NCI-H1694 treated with DMSO at 0.1 percent for 48 hours (cell line): ENCODE results near the gene DSTN.

Experiments
- DNase-seq: peaks from one replicate; lab custom pipeline; 2025; lab: John Stamatoyannopoulos, UW

DSTN gene

DNA sequence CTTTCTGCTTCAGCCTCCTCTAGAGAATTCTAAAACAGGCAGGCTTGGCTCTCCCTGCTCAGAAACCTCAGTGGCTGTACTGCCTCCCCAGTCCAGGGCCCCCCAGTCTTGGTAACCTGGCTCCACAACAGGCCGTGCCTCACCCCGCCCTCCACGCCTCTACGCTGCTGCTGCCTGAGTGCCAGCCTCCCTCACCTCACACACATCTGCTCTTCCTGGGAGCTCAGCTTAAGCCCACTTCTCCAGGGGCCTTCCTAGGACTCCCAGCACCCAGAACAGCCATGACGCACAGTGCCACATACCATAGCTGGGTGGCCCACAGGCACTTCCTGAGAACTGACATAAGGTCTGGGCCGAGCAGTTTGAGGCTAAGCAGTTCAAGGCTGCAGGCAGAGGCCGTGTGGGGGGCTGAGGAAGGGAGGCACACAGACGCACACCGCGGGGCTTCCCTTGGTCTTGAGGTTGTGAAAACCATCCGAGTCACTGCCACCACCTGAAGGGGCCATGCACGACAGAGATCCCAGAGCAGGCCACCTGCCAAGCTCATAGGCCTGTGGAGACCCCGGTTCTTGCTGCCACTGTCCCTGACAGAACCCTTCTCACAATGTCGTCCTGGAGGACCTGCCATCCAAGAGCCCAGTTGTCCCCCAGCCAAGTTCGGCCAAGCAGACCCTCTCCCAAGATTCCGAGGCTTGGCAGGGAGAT is 42.6 kb downstream of the DSTN start:
- no peak for DNase-seq

DNA sequence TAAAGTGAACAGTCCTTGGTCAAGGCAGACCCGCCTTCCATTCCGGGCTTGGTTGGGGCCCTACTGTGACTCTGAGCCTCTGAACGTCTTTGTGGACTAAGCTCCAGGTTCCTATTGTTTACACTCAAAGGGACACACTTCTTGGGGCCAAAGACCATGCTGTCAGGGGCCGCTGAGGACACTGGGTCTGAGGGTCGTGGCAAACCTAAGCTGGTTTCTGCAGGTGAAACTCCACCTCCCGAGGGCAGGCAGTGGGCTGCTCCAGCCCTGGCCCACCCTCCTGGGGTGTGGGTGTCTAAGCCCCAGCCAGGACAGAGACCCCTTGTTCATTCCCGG is 43.1 kb downstream of the DSTN start:
- no peak for DNase-seq

DNA sequence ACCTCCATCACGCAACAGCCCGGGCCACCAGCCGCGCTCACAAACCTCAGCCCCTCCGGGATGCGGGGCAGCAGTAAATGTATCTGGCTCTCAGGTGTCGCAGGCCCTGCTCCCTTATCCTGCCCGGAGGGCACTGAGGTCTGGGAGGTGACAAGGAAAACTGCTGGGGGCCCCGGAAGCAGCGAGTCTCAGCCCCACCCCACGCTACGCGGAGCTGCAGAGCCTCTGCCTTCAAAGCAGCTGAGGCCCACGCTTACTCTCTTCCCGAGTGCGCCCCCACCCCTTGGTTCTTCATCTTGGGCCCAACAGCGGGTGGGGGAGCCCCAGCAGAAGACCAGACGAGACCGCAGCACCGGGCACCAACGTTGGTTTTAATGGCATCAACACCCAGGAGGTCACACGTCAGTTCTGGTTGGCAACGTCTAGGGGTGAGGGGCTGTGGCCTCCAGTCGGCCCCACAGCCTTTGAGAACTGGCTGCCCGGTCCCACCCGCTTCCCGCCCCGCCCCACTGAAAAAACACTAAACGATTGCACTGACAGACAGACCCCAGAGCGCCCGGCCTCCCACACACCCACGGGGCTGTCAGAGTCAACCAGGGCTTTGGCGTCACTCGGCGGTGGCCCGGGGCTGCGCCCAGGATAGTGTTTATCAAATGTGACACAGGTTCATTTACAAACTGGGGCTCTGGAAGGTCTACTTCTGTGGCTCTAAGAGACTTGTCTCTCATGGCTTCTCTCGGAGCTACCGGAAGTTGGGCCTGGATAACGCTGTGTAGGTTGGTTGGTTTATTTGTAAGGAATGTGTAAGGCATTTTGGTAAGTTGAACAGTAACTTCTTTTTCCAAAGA is 43.7 kb downstream of the DSTN start:
- no peak for DNase-seq

DNA sequence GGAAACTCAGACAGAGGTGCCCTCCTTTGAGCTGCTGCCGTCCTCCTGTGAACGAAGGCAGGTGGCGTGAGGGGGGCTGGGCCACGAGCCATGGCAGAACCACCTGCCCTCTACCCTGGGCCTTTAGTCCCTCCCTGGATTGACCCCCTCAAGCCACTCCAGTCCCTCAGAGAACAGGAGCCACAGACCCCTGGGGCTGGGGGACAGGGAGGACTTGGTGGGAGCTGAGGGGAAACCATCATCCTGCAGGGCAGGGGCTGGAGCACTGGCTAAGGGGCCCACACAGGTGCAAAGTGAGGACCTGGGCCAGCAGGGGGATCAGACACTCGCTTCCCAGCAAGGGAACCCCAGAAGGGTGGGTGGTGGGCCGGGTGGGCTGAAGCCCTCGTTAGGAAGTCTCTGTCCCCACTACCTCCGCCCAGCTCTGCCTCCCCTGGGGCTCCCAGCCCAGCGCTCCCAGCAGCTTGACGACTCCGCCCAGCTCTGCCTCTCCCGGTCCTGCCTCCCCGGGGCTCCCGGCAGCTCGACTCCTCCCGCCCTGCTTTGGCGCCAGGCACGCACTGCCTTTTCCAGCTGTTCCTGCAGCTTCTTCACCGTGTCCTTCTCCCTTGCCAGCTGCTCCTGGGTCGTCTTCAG is 44.4 kb downstream of the DSTN start:
- no peak for DNase-seq

DNA sequence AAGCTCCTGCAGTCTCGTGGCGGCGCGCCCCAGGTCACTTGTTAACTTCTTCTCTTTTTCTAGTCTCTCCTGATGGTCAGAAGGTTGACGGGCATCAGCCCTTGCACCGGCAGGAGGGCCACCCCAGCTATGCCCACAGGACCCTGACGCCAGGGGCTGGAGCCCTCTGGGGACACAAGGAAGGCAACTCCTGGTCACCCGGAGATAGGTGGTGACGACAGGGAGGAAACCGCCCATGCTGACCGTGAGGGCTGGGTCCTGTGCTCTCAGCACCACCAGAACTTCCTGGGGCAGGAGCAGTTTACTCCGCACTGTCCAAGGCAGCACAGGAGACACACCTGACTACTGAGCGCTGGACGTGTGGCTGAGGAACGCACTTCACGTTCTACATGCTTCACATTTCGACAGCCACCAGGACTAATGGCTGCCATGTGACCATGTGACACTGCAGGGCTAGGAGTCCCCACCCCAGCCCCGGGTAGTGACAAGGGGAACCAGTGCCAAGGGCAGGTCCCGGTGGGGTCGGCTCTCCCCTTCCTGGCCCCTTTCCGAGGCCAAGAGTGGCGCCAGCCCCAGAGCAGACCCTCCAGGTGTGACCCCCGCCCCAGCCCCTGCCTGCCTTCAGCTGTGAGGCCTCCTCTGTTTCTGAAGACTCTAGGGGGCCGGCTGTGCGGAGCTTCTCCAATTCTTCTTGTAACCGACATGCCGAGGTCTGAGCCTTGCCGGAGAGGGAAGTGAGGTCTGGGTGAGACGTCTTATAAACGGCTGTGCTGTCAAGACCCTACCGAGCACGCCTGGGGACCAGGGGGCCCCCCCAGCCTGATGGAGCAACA is 45.2 kb downstream of the DSTN start:
- no peak for DNase-seq

DNA sequence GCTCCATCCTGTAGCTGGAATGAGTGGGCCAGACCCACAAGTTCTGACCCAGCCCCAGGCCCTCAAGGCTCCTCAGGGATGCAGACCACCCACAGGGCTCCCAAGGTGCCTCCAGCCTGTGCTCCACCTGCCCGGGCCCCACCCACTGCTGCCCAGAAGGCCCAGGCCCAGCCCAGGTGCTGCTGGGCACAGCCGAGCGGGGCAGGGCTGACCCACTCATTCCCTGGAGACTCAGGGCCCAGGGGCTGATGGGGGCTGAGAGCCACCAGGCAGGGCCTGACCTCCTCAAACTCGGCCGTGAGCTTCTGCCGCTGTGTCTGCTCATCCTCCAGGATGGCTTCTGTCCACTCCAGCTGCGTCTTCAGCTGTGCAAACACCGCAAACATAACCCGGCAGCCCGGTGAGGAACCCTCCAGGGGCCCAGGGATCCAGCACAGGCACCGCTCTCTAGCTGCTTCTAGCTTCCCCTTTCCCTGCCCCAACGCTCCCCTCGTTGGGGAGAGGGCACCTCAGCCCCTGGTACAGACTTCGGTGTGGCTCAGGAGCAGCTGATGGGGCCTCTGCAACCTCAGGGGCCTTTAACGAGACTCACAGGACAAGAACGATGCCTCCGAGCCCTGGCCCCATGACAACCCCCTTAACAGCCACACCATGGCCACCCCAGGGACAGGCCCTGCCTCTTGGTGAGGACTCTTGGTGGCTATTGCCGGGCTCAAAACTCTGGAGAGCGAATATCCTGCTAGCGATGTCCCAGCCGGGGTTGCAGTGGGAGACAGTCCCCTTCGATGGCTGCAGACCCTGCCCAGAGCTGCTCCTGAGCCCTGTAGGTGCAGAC is 46.0 kb downstream of the DSTN start:
- DNase-seq: no peak

DNA sequence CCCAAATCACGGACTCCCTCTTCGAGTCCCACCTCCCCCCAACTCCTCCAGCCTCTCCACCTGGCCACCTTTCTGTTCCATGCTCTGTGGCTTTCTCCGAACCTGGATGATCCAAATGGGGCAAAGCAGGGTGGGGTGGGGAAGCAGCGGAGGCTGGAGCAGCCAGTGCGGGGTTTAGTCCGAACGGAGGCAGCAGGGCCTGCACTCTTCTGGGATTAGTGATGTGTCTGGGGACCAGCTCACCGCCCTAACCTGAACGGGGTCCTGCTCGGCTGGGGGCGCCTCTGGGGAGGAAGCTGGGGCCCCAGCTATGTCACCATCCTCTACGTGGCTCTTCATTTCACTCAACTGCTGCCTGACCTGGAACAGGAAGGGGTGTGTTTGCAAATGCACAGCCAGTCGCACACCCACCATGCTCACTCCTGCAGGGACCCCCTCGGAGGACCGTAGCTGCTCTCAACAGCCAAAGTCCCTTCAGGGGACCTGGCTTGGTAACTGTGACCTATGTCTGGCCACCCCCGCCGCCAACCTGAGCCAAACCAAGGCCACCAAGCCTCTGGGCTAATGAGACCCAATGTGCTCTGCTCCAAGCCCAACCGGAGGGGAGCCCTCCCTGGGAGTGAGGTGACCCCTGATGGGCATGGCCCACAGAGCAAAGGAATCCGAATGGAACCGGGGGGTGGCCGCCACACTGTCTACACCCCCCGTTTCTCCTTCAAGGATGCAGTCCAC is 46.8 kb downstream of the DSTN start:
- DNase-seq: no peak

DNA sequence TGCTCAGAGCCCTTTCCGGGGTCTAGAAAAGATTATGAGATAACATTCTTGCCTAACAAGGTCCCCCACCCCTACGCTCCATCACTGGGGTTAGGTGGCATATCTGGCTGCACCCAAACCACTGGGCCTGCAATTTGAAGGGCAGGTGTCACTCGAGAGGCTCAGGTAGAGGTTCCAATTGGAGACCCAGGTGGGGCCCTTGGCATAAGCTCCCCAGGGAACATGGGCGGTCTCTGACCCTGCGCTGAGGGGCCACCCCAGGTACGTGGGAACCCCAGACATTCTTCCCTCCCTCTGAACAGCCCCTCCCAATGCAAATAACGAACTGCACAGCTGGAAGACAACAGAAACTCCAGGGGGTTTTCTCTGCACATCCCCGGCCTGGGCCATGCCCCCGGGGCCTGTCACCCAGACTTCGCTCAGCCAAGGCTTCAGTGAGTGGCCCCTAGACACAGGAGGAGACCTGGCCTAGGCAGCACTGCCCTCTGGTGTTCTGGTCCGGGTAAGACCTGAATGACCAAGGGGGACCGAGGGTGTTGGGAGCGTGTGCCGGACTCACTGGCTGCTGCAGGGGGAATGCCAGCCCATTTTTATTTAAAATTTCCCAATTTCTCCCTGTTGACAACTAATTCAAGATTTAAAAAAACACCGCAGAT is 47.5 kb downstream of the DSTN start:
- peak; percentile 27 for DNase-seq

DNA sequence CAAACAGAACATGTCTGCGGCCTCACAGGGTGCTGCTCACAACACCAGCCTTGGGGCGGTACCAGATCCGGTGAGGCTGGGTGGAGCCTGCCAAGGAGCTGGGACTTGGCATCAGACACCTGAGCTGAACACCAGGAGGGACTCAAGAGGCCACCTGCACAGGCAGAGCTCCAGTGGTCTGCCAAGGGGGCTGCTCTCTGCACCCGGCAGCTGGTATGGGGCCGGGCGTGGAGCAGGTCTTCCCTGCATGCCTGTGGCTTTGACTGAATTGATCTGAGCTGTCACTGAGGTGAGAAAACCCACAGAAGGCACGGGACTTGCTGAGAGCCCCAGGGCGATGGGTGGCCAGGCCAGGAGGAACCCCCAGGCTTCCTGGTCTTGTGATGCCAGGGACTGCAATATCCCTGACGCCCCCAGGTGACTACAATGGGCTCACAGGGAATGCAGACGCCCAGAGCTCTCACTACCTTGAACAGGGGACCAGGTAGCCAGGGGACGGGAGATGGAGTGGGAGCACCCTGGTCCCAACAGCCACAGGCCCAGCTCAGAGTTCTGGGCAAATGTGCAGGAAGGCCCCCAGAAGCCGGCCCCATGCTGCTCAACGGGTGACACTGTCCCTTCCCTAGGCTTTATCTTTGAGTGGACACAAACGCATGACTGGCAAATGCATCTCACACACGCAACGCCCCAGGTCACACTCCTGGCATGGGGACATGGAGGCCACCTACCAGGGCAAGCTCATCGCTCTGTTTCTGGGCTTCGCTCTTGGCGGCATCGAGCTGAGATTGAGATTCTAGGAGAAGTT is 48.2 kb downstream of the DSTN start:
- DNase-seq: no peak

DNA sequence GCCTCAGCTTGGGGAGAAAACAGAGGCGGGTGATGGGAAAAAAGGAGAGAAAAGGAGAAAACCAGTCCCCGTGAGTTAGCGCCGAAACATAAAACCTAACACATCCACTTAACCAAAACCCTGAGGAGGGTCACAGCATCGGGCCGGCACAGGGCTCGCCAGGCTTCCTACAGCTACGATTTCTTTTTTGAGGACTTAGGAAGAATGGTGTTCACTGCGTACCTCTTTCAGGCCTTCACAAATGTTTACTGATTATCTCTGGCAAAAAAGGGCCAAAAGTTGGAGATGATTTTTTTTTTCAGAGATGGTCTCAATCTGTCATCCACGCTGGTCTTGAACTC is 48.8 kb downstream of the DSTN start:
- no peak for DNase-seq

DNA sequence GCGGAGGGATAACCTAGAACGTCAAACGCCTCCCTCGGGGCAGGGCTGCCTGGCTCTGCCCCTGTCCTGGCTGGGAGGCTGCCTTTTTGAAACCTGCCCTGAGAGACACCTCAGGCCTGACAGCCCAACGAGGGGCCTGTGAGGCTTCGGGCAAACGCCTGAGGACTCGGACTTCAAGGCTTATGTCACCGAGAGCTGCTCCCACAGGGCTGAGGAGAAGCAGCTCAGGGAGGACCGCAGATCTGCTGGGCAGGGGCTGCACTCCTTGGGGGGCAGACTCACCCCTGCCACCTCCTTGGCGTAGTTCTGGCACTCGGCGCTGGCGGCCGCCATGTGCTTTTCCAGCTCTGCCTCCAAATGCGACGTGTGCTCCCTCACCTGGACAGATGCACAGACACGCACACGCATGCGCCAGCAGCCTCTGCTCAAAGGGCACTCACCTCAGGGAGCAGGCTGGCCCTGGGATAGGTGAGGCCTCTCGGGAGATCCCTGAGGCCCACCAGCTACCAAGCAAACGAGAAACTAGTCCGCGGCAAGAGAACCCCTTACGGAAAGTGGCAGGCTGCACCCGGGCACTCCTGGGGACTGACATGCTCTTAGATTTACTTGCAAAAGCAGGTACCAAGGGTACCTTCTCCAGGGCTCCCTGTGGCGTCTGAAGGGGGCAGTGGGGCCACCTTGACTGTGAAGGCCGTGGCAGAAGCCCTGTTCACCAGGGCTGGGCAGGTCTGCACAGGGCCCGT is 49.6 kb downstream of the DSTN start:
- no peak for DNase-seq

DNA sequence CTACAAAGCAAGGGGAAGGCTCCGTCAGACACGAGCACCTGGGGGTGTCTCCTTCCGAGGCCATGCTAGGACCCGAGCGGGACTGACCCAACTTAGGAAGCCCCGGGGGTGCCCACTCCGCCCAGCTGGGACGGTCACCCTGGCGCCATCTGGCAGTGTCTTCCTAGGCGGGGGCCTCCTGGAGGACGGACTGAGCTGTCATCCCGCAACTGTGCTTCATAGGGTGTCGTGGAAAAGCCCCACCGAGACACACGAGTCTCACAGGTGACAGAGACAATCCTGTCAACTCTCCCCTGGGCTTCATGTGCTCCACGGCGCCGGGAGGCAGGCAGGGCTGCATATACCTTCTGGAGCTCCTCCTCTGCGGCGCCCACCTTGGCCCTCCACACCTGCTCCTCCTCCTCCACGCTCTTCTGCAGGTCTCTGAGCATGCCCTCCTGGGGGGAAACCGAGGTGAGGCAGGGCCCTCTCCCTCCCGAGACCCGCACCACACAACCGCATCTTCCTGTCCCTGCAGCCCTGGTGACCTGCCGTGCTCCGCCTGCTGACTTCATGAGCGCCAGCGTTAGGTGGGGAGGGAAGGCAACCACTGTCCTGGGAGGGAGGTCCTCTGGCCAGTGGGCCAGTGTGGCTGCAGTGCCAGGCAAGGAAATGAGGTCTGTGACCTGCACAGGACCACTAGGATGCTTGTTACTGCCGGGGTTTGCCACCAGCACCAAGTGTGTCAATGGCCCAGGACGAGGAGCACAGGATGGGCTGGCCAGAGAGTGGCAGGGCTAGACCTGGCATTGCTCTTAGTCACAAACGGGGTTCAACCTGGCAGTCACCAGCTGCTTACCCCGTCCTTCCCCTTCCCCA is 50.7 kb downstream of the DSTN start:
- no peak for DNase-seq

DNA sequence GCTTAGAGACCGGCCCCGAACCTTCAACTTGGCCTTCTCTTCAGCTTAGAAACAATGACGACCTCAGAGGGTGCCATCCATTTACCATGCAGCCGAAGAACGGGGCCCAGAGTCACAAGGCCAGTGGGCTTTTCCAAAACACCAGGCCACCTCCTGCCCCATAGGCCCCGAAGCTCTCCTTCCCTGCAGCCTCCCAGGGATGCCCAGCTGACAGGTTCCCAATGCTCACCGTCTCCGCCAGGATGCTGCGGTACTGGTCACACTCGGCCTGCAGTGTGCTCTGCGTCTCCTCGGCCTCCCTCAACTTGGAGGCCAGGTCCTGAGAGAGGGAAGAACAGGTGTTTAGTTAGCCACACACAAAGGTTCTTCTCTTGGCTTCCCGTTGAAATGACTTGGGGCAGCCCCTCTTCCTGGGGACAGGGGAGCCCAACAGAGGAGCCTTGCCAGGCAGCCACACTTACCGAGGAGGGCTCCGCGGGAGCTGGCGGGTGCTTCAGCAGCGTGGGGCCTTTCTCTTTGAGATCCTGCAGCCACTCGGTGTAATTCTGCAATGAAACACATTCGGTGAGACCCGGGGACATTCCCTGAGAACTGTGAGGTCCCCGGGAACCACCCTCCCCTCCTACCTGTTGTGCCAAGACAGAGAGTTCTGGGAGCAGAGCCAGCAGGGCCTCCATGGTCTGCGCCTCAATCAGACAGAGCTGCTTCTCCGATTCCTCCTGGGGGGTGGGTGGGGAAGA is 51.5 kb downstream of the DSTN start:
- DNase-seq: no peak

DNA sequence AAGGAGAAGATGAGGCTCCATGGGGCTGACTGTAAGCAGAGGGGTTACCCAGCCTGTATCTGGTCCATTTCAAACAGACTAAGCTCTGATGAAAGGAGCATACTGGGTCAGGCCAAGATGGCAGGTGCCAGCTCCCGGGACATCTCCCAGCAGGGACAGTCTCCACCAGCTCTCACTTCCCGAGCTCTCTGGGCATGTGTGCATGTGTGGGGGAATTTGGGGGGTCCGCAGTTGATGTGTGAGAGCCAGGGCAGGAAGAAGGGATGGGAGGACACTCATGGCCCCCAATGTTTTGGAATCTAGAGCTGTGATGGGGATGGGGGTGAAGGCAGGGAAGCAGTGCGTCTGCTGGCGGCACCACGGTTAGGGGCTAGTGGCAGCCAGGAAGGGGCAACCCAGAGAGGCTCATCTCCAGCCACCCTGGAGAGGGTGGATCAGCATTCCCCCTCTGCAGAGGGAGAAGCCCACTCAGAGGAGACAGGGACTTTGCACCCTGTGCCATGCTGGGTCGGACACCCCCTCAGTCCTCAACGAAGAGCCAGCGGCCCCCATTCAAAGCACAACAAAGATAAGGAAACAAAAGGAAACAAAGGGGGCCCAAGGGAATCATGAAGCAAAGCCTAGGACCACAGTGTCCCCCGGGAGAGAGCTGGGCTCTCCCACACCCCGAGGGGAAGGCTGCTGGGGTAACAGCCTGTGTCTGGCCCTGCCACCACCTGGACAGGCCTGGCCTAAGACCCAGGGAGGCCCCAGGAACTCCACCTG is 52.4 kb downstream of the DSTN start:
- no peak for DNase-seq

DNA sequence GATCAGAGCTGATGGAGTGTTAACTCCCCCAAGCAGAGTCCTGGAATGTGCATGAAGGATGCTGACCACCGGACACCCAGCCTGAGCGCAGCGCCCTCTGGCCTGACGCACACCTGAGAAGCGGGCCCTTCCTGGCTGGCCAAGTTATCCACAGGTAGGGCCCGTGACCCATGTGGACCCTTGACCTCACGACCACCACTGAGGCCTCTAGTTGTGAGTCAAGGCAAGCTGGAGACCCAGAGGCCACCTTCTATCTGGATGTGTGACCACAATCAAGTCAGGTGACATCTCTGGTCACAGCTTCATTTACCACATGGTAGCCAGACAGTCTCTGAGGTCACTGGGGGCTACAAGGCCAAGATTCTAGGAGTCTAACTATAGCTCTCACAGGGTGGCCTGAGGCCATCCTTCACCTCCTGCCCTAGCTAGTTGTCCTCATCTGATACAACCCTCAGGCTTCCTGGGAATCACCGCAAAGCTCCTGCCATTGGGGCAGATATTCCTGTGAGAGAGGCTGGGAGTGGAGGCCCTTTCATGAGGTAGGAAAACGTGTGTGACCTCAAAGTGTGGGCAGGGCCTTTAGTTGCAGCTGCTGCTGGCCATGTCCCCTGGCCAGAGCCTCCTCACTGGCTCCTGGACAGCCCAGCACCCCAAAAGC is 53.1 kb downstream of the DSTN start:
- DNase-seq: no peak

DNA sequence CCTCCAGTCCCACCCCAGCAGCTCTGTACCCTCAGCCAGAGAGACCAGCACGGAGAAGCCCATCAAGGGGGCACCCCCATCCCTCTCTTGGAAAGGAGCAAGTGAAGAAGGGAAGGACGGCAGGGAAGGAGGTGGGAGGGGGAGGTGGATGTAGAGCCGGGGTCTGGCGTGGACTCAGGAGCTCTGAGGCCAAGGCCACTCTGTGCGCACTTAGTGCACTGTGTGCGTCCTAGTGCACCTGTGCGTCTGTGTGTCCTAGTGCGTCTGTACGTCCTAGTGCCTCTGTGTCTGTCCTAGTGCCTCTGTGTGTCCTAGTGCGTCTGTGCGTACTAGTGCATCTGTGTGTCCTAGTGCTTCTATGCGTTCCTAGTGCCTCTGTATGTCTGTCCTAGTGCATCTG is 54.2 kb downstream of the DSTN start:
- DNase-seq: no peak
